Body of pancreas (tissue), 4 donors: ENCODE measurements around the gene C3orf70.

ENCODE experiments used
- POLR2A ChIP-seq, 3 donors: fragments of 450-650 bp; IDR thresholded peaks; one replicate each; pipeline ENCODE4 v1.6.1; 2016; ENCODE audit warnings: antibody characterized with exemption in 3 of 3, mild to moderate bottlenecking in 2 of 3
- TF ChIP-seq, protein P1 (sequence below), 7 experiments: fragments of 450-650 bp in 4 of 7; fragments of 200-600 bp in 3 of 7; sonication (generic) in 3 of 7; IDR thresholded peaks; one replicate each; pipeline ENCODE4 v1.5.1; 2016 to 2019; ENCODE audit warnings: antibody characterized with exemption in 7 of 7

DNA sequence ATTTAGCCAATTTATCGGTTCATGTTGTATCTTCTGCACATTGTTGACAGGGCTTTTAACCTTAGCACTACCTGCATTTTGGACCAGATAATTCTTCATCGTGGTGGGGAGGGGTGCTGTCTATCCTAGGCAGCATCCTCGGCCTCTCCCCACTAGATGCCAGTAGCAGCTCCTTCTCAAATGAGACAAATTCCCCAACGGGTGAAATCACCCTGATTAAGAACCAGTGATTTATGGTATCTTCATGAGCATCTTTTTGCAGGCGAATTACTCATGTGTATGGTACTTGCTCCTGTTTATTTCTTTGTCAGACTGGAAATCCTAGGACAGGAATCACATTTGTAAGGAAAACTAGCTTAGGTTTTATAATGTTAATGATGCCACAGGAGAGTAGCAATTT, 68.0 kb downstream of the C3orf70 start:
- TF ChIP-seq POLR2A (IDR thresholded peaks at IDR 0.05), result no peak
- TF ChIP-seq, protein P1, sequence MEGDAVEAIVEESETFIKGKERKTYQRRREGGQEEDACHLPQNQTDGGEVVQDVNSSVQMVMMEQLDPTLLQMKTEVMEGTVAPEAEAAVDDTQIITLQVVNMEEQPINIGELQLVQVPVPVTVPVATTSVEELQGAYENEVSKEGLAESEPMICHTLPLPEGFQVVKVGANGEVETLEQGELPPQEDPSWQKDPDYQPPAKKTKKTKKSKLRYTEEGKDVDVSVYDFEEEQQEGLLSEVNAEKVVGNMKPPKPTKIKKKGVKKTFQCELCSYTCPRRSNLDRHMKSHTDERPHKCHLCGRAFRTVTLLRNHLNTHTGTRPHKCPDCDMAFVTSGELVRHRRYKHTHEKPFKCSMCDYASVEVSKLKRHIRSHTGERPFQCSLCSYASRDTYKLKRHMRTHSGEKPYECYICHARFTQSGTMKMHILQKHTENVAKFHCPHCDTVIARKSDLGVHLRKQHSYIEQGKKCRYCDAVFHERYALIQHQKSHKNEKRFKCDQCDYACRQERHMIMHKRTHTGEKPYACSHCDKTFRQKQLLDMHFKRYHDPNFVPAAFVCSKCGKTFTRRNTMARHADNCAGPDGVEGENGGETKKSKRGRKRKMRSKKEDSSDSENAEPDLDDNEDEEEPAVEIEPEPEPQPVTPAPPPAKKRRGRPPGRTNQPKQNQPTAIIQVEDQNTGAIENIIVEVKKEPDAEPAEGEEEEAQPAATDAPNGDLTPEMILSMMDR (IDR thresholded peaks at IDR 0.05), result no peak
